Smooth muscle cell (in vitro differentiated cells): ENCODE results near the gene KLF6. TPM values are rescaled to one million over a fixed set of nuclear protein-coding genes. Genes with fewer than 3 reads are reported as not detected.

Experiments used
- DNase-seq: peaks from one replicate; lab custom pipeline; 2025; ENCODE audit not compliant: unreplicated experiment; lab: John Stamatoyannopoulos, UW
- H2AFZ ChIP-seq: fragments of 200-600 bp; sonication (generic); 2 replicates; pipeline ENCODE4 v1.6.0; 2016; ENCODE audit warnings: antibody characterized with exemption, low read depth, mild to moderate bottlenecking
- H3F3A ChIP-seq: fragments of 200-600 bp; sonication (generic); 2 replicates; pipeline ENCODE4 v1.6.0; 2017; ENCODE audit warnings: antibody characterized with exemption, low read depth
- H3K27ac ChIP-seq: fragments of 200-600 bp; sonication (generic); 2 replicates; pipeline ENCODE4 v1.5.1; 2016; ENCODE audit warnings: low read depth, mild to moderate bottlenecking
- H3K27me3 ChIP-seq: fragments of 200-600 bp; sonication (generic); 2 replicates; pipeline ENCODE4 v1.6.1; 2016; ENCODE audit warnings: low read depth, mild to moderate bottlenecking
- H3K36me3 ChIP-seq: fragments of 200-600 bp; sonication (generic); 2 replicates; pipeline ENCODE4 v1.5.1; 2016; ENCODE audit warnings: low read depth
- H3K4me1 ChIP-seq: fragments of 200-600 bp; sonication (generic); 2 replicates; pipeline ENCODE4 v1.5.1; 2016; ENCODE audit warnings: low read depth
- H3K4me2 ChIP-seq: fragments of 200-600 bp; sonication (generic); 2 replicates; pipeline ENCODE4 v1.6.0; 2016; ENCODE audit warnings: mild to moderate bottlenecking
- H3K4me3 ChIP-seq: fragments of 200-600 bp; sonication (generic); 2 replicates; pipeline ENCODE4 v1.5.1; 2016; ENCODE audit warnings: mild to moderate bottlenecking
- H3K79me2 ChIP-seq: fragments of 200-600 bp; sonication (generic); 2 replicates; pipeline ENCODE4 v1.6.0; 2016; ENCODE audit warnings: low read depth, mild to moderate bottlenecking
- H3K9ac ChIP-seq: fragments of 200-600 bp; sonication (generic); 2 replicates; pipeline ENCODE4 v1.6.0; 2016; ENCODE audit warnings: low read depth
- H3K9me3 ChIP-seq: fragments of 200-600 bp; sonication (generic); replicated peaks from 2 replicates; pipeline ENCODE4 v1.5.1; 2016; ENCODE audit warnings: low read depth
- H4K20me1 ChIP-seq: fragments of 200-600 bp; sonication (generic); 2 replicates; pipeline ENCODE4 v1.6.0; 2016; ENCODE audit warnings: low read depth
- WGBS: methylation state at CpG from one replicate; pipeline ENCODE4 v1.1.7; 2016; ENCODE audit warnings: low lambda C conversion rate; 5-methylcytosine and 5-hydroxymethylcytosine counted together
- polyA plus RNA-seq: library from polyadenylated mRNA; unstranded; fragments of >200 nt; fragmentation: Nextera tagmentation; extraction: Ambion mirVana; gene quantifications from 2 replicates; pipeline ENCODE4 v1.2.1, GENCODE V29; 2016
- total RNA-seq: library from RNA; depleted of rRNA; stranded (reverse); fragments of >200 nt; gene quantifications from 2 replicates; pipeline ENCODE4 v1.2.3, GENCODE V29; 2014
- TF ChIP-seq, protein P1 (sequence below): fragments of 200-600 bp; sonication (generic); IDR thresholded peaks from 2 replicates; pipeline ENCODE4 v1.5.1; 2017; ENCODE audit warnings: borderline replicate concordance, mild to moderate bottlenecking, antibody characterized with exemption; ENCODE audit not compliant: insufficient read depth, poor library complexity, severe bottlenecking

The KLF6 gene
- total and polyA plus RNA-seq, 2 experiments from 2014 or later, result 198 to 519 TPM

DNA sequence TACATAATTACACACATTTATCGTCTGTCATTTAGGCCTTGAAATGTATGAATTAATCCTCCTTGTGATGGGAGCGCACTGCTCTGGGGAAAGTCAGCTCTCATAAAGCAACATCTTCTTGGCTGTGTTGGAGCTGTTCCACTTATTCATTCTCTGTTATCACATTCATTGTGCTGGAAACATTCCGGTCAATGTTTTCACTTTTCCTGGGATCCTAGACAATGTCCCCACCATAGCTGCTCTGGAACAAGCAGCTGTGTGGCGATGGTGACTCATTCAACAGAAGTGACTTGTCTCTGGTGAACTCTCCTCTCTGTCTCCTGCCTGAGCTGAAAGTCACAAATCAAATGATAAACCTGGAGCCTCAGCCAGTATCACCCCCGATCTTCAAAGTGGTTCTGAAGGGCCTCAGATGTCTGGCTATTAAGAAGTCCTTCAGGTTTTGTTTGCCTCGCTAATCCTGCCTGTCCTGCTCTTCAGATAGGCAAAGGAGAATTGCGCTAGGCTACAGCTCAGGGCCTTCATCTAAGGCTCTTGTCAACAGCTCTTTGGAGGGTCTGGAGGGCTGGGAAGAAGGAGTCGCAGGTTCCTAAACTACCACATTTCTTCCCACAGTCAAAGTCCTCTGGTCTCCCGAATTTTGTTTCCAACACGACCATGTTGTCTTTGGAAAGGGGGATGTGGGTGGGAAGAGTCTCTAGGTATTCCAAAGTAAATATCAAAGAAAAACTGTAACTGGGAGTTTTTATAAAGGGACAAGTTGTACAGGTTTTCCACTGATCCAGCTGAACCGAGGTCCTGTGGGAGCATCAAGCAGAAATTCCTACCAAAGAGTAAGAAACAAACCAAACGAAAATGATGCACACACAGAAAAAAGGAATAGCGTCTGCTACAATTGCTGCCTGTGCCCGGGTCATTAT is 29.3 kb downstream of the KLF6 start:
- Histone ChIP-seq H2AFZ (no peak overlapping the region), H3K79me2 (no peaks in the 10 kb centered on the region), H3K27me3 (no peaks in the 10 kb centered on the region), H3K9me3 (no peaks in the 10 kb centered on the region), H3K4me3 (no peak overlapping the region), H3K9ac (peak overlapping the region; percentile 23), H3K27ac (peak overlapping the region; percentile 61), H3K4me1 (peaks cover 7% of the 10 kb centered on the region), H3K4me2 (peak overlapping the region; percentile 6), H3K36me3 (no peaks in the 10 kb centered on the region), H4K20me1 (no peaks in the 10 kb centered on the region), H3F3A (peaks cover 18% of the 10 kb centered on the region)
- TF ChIP-seq, protein P1, sequence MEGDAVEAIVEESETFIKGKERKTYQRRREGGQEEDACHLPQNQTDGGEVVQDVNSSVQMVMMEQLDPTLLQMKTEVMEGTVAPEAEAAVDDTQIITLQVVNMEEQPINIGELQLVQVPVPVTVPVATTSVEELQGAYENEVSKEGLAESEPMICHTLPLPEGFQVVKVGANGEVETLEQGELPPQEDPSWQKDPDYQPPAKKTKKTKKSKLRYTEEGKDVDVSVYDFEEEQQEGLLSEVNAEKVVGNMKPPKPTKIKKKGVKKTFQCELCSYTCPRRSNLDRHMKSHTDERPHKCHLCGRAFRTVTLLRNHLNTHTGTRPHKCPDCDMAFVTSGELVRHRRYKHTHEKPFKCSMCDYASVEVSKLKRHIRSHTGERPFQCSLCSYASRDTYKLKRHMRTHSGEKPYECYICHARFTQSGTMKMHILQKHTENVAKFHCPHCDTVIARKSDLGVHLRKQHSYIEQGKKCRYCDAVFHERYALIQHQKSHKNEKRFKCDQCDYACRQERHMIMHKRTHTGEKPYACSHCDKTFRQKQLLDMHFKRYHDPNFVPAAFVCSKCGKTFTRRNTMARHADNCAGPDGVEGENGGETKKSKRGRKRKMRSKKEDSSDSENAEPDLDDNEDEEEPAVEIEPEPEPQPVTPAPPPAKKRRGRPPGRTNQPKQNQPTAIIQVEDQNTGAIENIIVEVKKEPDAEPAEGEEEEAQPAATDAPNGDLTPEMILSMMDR, result no peak
- DNase-seq, result no peak
- WGBS, result 44% methylated on average over 14 of the region's 14 CpGs

DNA sequence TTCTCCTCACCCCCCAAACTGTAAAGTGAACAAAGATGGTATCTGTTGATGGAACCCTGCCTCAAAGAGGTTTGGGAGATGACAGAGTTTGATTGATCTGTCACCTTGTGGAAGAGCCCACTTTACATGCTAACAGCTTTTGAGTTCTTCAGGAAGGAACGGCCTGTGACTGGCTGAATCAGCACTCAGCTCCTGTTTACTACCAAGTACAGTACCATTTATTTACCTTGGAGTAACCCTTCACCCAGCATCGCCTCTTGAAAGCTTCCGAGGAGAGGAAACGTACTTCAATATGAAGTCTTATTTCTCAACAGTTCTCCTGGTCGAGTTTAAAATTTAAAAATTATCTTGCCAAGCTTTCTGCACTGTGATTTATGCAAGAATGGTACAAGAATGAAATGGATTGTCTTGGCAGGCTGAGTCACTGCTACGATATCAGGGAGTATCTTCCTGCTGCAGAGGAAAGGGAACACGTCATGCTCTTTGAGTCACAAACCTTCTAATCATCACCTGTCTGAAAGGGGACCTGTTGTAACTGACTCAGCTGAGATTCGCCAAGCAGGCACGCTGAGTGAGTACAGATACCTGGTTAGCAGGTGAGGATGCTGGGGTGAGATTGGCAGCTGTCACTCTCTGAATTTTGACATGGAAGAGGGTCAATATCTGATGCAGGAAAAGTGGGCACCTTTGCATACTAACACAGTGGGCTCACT is 30.1 kb downstream of the KLF6 start:
- Histone ChIP-seq H3K9ac (peak overlapping the region; percentile 23), H3K36me3 (no peaks in the 10 kb centered on the region)
- DNase-seq, result no peak

DNA sequence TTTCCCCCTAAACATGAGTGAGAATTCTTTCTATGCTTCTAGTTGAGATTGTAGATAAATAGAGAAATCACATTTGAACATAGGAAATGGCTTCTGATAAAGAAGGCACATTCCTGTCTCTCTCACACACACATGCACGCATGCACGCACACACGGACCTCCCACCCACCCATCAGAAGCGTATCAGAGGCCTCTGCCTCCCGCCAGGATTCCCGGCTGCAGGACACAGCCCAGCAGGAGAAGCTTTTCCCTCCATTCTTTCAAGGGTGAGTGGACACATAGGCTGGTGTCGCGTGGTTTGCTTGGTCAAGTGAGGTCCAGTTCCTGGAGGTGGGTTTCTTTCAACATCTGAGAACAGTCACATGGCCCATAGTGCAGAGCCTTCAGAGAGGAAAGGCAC is 34.2 kb downstream of the KLF6 start:
- no peak overlapping the region for H3K4me2 ChIP-seq
- no peak overlapping the region for H2AFZ ChIP-seq
- peaks cover 13% of the 10 kb centered on the region for H3K4me1 ChIP-seq
- WGBS, result 87% methylated on average over 8 of the region's 8 CpGs
- TF ChIP-seq, protein P1, result no peak
- no peaks in the 10 kb centered on the region for H3K36me3 ChIP-seq
- no peaks in the 10 kb centered on the region for H3K27me3 ChIP-seq
- peaks cover 12% of the 10 kb centered on the region for H3F3A ChIP-seq
- no peaks in the 10 kb centered on the region for H3K9me3 ChIP-seq
- H3K4me3 ChIP-seq, result no peak overlapping the region
- H3K79me2 ChIP-seq, result no peaks in the 10 kb centered on the region
- no peak overlapping the region for H3K27ac ChIP-seq
- H3K9ac ChIP-seq, result no peak overlapping the region
- no peaks in the 10 kb centered on the region for H4K20me1 ChIP-seq
- DNase-seq, result no peak

More for the DNA sequence above, 30.1 kb downstream of the KLF6 start:
- 39% methylated on average over 9 of the region's 9 CpGs for WGBS
- TF ChIP-seq, protein P1, result no peak
- H3K4me2 ChIP-seq, result peak overlapping the region; percentile 11
- no peak overlapping the region for H3K4me3 ChIP-seq
- H3K27ac ChIP-seq, result peak overlapping the region; percentile 61
- H3K9me3 ChIP-seq, result no peaks in the 10 kb centered on the region
- H2AFZ ChIP-seq, result no peak overlapping the region
- H3K4me1 ChIP-seq, result peaks cover 13% of the 10 kb centered on the region
- H3K79me2 ChIP-seq, result no peaks in the 10 kb centered on the region
- peaks cover 18% of the 10 kb centered on the region for H3F3A ChIP-seq
- H3K27me3 ChIP-seq, result no peaks in the 10 kb centered on the region
- no peaks in the 10 kb centered on the region for H4K20me1 ChIP-seq
